A549 (cell line): ENCODE measurements around the gene HOATZ.

Source experiments
- CEBPB ChIP-seq, 2 experiments: fragments of >200 bp in 1 of 2; sonication (Bioruptor Twin) in 1 of 2; formaldehyde crosslinking in 1 of 2; IDR thresholded peaks; 2 replicates each; pipeline ENCODE4 v1.6.1; 2012 to 2016
- EHF ChIP-seq: fragments of 250-450 bp; sonication (Bioruptor Pico); IDR thresholded peaks from 2 replicates; pipeline ENCODE4 v1.5.0; 2020; ENCODE audit warnings: mild to moderate bottlenecking
- EP300 ChIP-seq, 2 experiments: fragments of >200 bp; sonication (Bioruptor Twin); formaldehyde crosslinking; IDR thresholded peaks; 2 replicates in 1 of 2; 3 replicates in 1 of 2; pipeline ENCODE4 v1.6.1; 2016 to 2017
- FOSB ChIP-seq: fragments of 250-450 bp; sonication (Bioruptor Pico); IDR thresholded peaks from 2 replicates; pipeline ENCODE4 v1.5.0; 2020; ENCODE audit warnings: mild to moderate bottlenecking, moderate library complexity
- JUN ChIP-seq, 2 experiments: fragments of >200 bp; sonication (Bioruptor Twin); formaldehyde crosslinking; IDR thresholded peaks; 2 replicates in 1 of 2; 3 replicates in 1 of 2; pipeline ENCODE4 v1.6.1; 2016 to 2017
- KDM5A ChIP-seq: fragments of 200-600 bp; sonication (generic); IDR thresholded peaks from 2 replicates; pipeline ENCODE4 v1.6.1; 2016; ENCODE audit warnings: antibody characterized with exemption, mild to moderate bottlenecking
- MYC ChIP-seq: IDR thresholded peaks from 2 replicates; pipeline ENCODE4 v1.6.1; 2012; ENCODE audit warnings: mild to moderate bottlenecking, inconsistent platforms, low read length, improper control_type of control experiment, borderline replicate concordance
- POLR2A ChIP-seq: IDR thresholded peaks from 2 replicates; pipeline ENCODE4 v1.6.1; 2012; ENCODE audit warnings: mild to moderate bottlenecking, low read length
- RARB ChIP-seq: fragments of 250-450 bp; sonication (Bioruptor Pico); IDR thresholded peaks from 2 replicates; pipeline ENCODE4 v1.8.0; 2021; ENCODE audit warnings: mild to moderate bottlenecking, moderate library complexity
- SMC3 ChIP-seq: fragments of >200 bp; sonication (Bioruptor Twin); formaldehyde crosslinking; IDR thresholded peaks from 3 replicates; pipeline ENCODE4 v1.6.1; 2018; ENCODE audit warnings: inconsistent platforms
- TF ChIP-seq, protein P1 (sequence below): fragments of >200 bp; sonication (Bioruptor Twin); formaldehyde crosslinking; IDR thresholded peaks from 3 replicates; pipeline ENCODE4 v1.5.1; 2016
- TF ChIP-seq, protein P2 (sequence below): fragments of 200-600 bp; sonication (generic); IDR thresholded peaks from 2 replicates; pipeline ENCODE4 v1.6.1; 2016; ENCODE audit warnings: antibody characterized with exemption, mild to moderate bottlenecking, moderate library complexity
- TF ChIP-seq, protein P3 (sequence below): IDR thresholded peaks from 2 replicates; pipeline ENCODE4 v1.6.1; 2012
- TF ChIP-seq, protein P4 (sequence below): fragments of 150-350 bp; IDR thresholded peaks from 2 replicates; pipeline ENCODE4 v1.6.1; 2014; ENCODE audit warnings: low read depth, mild to moderate bottlenecking, low read length

DNA sequence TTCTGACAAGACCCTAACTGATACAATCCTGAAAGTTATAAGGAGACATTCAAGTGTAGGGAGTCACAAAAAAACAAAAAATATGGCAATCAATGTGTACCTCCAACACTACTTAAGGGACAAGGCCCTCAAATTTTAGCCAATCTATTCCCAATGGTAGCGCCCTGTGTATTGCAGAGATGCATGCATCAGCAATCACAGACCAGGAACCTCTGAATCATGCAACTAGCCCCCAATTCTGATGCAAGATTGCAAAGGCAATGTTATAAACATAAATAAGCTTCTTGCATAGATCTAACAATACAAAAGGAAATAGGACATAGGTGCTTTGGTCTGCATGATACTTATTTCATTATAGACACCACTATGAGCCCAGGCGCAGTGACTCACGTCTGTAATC is 58.0 kb downstream of the HOATZ start:
- TF ChIP-seq, protein P1, sequence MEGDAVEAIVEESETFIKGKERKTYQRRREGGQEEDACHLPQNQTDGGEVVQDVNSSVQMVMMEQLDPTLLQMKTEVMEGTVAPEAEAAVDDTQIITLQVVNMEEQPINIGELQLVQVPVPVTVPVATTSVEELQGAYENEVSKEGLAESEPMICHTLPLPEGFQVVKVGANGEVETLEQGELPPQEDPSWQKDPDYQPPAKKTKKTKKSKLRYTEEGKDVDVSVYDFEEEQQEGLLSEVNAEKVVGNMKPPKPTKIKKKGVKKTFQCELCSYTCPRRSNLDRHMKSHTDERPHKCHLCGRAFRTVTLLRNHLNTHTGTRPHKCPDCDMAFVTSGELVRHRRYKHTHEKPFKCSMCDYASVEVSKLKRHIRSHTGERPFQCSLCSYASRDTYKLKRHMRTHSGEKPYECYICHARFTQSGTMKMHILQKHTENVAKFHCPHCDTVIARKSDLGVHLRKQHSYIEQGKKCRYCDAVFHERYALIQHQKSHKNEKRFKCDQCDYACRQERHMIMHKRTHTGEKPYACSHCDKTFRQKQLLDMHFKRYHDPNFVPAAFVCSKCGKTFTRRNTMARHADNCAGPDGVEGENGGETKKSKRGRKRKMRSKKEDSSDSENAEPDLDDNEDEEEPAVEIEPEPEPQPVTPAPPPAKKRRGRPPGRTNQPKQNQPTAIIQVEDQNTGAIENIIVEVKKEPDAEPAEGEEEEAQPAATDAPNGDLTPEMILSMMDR, result no peak
- TF ChIP-seq SMC3 (no peak), FOSB (CRISPR knock-in tag) (no peak), RARB (CRISPR knock-in tag) (no peak), POLR2A (no peak), EHF (CRISPR knock-in tag) (no peak), KDM5A (no peak), CEBPB (IDR thresholded peaks at IDR 0.05) (no peak), MYC (no peak), EP300 (IDR thresholded peaks at IDR 0.05) (no peak), JUN (IDR thresholded peaks at IDR 0.05) (no peak)
- TF ChIP-seq, protein P2, sequence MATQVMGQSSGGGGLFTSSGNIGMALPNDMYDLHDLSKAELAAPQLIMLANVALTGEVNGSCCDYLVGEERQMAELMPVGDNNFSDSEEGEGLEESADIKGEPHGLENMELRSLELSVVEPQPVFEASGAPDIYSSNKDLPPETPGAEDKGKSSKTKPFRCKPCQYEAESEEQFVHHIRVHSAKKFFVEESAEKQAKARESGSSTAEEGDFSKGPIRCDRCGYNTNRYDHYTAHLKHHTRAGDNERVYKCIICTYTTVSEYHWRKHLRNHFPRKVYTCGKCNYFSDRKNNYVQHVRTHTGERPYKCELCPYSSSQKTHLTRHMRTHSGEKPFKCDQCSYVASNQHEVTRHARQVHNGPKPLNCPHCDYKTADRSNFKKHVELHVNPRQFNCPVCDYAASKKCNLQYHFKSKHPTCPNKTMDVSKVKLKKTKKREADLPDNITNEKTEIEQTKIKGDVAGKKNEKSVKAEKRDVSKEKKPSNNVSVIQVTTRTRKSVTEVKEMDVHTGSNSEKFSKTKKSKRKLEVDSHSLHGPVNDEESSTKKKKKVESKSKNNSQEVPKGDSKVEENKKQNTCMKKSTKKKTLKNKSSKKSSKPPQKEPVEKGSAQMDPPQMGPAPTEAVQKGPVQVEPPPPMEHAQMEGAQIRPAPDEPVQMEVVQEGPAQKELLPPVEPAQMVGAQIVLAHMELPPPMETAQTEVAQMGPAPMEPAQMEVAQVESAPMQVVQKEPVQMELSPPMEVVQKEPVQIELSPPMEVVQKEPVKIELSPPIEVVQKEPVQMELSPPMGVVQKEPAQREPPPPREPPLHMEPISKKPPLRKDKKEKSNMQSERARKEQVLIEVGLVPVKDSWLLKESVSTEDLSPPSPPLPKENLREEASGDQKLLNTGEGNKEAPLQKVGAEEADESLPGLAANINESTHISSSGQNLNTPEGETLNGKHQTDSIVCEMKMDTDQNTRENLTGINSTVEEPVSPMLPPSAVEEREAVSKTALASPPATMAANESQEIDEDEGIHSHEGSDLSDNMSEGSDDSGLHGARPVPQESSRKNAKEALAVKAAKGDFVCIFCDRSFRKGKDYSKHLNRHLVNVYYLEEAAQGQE, result no peak
- TF ChIP-seq, protein P3, sequence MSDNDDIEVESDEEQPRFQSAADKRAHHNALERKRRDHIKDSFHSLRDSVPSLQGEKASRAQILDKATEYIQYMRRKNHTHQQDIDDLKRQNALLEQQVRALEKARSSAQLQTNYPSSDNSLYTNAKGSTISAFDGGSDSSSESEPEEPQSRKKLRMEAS, result no peak
- TF ChIP-seq, protein P4, sequence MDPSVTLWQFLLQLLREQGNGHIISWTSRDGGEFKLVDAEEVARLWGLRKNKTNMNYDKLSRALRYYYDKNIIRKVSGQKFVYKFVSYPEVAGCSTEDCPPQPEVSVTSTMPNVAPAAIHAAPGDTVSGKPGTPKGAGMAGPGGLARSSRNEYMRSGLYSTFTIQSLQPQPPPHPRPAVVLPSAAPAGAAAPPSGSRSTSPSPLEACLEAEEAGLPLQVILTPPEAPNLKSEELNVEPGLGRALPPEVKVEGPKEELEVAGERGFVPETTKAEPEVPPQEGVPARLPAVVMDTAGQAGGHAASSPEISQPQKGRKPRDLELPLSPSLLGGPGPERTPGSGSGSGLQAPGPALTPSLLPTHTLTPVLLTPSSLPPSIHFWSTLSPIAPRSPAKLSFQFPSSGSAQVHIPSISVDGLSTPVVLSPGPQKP, result no peak
